ENCODE results near the gene NUDT10. TPM values are rescaled to one million over a fixed set of nuclear protein-coding genes. Genes with fewer than 3 reads are reported as not detected.

NUDT10 gene
- total RNA-seq, 4 donors from 2014 or later: 0.88 to 3.5 (median 1.5) TPM

GRCh38 chrX:51361251-51361650, 28.6 kb downstream of the NUDT10 start:
- no peak for ATAC-seq (ENCODE audit: low FRiP score)
- DNase-seq (ENCODE audit: low spot score): no peak
- TF ChIP-seq CTCF (IDR thresholded peaks at IDR 0.05): no peak

GRCh38 chrX:51376672-51377071, 44.0 kb downstream of the NUDT10 start:
- DNase-seq (ENCODE audit: low spot score): no peak

More at GRCh38 chrX:51376672-51377071, 44.0 kb downstream of the NUDT10 start:
- ATAC-seq (ENCODE audit: low FRiP score): no peak
- TF ChIP-seq CTCF (IDR thresholded peaks at IDR 0.05): no peak

Other genes starting within 250 kb of the NUDT10 start
- gene NUDT11, start 163.8 kb downstream of the NUDT10 start, total RNA-seq: 1 to 10 TPM in 3 of 4 donors, under 1 TPM in 1; 0.95 to 5.0 (median 1.9) TPM

All from omental fat pad (tissue), 4 donors.